SW480 (cell line): ENCODE data around the gene RNF141.
A peak's percentile ranks its signal among the peaks of the same experiment; 100 is the strongest.

ENCODE experiments used
- DNase-seq: peaks from one replicate; pipeline ENCODE4 v3.0.0-alpha.2; 2016; ENCODE audit warnings: low spot score

RNF141 gene

DNA sequence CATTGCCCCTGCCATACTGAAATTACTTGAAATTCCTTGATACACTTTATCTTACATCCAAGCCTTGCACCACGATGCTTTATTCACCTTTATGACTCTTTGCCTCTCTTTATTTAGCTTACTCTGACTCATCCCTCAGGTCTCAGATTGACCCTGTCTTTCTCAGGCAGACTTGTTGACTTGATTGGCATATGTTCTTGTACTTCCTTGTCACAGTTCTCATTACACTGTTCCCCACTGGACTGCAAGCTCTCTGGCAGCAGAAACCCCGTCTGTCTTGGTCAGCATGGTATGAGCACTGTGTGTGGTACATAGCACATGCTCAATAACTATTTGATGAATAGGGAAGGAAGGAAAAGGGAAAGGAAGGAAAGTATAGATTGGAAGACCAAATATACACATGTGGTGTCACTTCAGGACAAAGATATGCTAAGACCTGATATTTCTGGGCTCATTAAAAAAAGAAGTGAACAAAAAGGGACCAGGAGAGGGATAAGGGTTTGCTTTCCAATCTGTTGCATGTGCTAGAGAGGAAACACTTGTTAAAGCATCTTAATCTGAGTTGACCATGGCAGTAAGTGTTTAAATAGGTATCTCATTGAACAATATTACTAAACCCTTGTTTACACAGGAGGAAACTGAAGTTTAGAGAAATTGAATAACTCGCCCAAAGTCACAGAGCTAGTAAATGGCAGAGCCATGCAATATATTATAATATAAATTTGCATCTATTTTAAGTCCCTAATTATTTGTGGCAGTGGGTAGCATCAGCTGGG is 20.2 kb upstream of the RNF141 start:
- DNase-seq: no peak

DNA sequence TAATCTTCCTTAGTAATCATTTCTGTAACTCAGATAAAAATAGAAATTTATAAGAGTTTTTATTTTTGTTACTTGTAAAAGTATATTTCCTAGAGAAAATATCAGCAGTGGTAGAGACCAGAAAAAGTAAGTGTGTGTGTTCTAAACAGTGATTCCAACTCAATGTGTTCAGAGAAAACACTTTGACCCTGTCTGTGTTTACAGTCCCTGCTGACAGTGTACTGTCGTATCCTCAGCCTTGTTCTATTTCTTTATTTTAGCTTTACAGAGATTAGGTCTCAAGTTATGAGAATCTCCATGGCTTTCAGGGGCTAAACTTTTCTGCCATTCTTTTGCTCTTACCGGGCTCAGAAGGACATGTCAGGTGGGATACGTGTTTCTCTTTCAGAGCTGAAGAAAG is 17.3 kb upstream of the RNF141 start:
- DNase-seq: no peak

DNA sequence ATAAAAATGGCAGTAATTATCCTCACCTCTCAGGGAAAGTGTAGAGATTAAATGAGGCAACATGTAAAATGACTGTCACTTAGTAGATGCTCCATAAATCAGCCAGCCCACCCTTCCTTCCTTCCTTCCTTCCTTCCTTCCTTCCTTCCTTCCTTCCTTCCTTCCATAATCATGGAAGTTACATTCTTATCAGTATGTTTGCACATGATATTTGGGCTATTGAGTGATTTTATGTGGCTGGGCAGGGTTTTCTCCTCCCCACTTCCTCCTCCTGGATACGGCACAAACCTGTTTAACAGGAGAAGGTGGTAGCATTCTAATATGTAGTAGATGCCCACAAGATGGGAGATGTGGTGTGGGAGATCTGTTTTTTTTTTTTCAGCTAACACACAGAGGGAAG is 15.6 kb upstream of the RNF141 start:
- no peak for DNase-seq

DNA sequence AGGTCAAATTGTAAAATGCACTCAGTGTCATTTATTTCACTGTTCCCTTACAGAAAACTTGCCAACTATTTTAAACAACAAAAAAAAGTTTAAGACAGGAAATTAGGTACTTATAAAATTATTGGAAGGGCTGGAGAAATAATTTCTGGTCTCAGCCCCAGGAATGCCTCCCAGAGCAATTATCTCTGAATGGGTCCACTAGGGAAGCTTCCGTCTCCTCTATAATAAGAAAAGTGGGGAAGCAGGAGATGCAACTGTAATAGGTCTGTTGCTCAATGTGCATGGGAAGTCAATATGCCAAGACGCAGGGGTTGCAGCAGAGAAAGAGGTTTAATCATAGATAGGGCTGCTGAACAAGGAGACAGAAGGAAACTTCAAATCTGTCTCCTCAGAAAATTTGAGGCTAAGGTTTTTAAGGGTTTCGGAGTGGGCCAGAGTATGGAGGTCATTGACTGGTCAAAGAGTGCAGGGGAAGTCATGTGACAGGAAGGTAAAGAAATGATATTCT is 10.9 kb upstream of the RNF141 start:
- DNase-seq: no peak

DNA sequence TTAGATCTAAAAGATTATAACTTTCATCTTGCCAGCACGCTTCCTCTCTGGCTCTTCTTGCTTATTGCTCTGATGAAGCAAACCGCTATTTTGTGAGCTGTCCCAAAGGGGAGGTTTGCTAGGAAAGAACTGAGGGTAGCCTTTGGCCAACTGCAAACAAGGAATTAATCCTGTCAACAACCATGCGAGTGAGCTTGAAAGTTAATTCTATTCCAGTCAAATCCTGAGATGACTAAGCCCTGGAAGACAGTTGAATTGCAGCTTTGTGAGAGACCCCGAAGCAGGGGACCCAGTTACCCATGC is 10.3 kb upstream of the RNF141 start:
- no peak for DNase-seq

DNA sequence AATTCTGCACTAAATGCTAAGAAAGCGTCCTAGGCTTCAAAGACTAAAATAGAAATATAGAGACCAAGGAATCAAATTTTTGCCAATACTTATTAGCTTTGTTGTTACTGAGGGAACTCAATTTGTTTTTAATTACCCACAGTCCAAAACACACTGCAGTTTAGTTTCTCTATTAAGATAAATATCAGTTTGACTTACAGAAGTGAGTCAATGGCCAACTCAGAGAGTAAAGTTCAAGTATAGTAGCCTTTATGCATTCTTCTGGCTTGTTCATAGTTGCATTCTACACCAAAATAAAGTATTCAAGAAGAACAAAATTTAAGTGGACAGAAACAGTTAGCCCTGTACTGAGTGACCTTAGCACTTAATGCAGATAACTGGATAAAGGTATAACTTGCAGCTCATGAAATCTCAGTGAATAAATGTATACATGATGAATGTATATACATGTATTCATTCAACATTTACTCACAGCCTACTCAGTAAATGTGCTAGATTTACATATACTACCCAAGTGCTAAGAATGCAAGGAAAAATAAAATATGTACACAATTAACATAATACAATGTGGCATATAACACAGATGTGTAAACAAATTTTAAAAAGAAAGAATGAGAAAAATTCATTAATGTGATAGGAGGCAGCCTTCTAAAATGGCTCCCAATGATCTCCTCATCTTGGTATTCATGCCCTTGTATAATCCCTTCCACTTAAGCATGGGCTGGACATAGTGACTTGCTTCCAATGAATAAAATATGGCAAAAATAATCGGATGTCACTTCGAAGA is 9.7 kb upstream of the RNF141 start:
- DNase-seq: no peak

DNA sequence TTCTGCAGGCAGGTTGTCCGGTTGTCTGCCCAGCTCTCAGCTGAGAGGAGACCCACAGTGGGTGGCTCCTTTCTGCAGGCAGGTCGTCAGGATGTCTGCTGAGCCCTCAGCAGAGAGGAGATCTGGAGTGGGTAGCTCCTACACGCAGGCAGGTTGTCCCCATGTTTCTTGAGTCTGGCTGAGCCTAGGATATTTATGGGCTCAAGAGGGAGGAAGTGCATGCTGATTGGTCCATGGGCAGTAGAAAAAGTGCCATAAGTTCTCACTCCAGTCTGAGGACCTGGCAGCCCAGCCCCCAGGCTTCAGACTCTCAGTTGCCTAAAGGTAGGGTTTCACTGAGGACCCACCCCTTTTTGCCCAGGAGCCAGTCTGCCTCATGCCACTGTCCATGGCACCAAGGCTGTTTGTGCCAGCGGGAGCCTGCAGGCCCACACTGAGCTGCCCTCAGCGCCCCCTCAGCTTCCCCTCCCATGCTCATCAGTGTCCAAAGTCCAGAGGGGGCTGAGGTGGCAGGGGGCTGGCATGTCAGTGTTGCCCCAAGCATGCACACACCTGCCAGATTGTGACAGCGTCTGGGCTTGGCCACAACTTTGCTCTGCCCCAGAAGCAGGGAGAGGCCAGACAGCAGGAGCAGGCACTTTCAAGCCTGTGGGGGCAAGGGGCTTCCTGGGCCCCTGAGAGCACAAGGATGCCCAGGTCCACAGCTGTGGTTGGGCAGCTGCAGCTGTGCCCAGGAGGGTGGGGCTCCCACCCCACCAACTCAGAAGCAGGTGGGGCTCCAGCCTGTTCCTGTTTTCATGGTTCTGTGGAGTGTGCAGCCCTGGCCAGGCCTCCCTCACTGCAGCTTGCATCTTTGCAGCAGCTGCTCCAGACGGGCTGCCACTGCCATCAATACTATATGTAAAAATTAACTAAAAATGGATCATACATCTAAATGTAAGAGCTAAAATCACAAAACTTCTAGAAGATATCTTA is 3.8 kb upstream of the RNF141 start:
- DNase-seq: no peak

DNA sequence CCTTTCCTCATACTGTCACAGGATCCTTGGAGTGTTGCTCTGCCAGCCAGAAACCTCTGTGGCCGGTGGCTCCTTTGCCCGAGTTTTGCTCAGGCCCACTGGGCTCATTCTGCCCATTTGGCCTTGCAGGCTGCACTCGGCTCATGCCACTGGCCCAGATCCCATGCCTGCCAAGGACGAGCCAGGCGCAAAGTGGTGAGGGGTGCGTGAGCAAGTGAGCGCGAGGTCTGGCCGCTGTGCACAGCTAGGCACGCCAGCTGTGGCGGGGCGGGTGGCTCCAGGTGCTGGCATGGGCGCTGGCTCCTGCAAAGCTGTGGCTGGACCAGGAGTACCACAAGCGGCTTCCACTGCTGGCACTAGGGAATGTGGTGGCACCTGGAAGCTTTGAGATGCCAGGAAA is 2.8 kb upstream of the RNF141 start:
- DNase-seq: no peak

DNA sequence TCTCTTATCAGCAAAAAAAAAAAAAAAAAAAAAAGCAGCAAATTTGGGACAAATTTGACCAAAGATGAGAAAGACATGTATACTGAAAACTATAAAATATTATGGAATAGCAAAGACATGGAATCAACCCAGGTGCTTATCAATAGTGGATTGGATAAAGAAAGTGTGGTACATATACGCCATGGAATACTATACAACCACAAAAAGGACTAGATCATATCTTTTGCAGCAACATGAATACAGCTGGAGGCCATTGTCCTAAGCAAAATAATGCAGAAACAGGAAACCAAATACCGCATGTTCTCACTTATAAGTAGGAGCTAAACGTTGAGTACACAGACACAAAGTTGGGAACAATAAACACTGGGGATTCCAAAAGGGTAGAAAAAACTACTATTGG is 1.8 kb upstream of the RNF141 start:
- no peak for DNase-seq

DNA sequence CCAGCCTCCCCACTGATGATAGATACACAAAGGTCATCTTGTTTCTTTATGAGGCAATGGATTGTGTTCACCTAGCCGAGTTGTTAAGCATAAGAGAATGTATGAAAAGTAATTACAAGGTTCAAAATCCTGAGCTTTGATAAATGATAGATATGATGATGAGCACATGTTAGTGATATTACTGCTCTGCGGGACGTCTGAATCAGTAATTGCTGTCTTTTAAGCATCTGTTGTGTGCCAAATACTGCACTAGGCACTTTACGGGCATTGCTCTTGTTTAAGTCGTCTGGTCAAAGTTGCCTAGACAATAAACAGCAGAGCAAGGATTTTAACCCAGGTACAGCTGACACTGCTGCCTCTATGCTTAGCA is 559 bp upstream of the RNF141 start:
- DNase-seq: peak; percentile 16

DNA sequence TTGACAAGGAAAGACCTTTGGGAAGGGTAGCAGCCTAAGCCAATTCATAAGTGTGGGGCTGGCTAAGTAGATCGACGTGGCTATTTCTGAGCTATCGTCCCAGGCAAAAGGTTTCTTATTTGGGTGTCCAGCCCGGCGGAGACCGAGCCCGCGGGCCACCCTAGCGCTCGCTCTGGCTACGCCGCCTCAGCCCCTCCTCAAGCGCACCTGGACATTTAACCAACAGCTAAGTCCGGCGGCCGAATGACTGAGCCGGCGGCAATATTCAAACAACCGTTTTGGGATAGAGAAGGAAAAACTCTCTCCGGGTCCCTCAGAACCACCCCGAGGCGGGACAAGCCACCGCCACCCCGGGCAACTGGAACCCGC is 457 bp downstream of the RNF141 start:
- DNase-seq: peak; percentile 54

DNA sequence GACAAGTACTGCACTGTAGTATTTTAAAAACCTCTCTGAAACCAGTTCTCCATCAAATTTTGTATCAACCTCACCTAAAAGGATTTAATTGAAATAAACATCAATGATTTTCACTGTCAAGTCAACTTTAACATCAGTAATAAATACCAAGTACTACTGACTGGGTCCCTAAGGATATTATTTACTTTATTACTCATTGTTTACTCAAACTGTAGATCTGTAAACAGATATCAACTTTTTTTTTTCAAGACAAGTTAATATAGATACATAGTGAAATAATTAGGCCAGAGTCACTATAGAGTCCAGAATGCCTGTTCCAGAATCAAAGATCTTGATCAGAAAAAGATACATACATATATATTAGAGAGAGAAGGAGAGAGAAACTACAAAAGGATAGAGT is 1.6 kb downstream of the RNF141 start:
- peak; percentile 29 for DNase-seq

DNA sequence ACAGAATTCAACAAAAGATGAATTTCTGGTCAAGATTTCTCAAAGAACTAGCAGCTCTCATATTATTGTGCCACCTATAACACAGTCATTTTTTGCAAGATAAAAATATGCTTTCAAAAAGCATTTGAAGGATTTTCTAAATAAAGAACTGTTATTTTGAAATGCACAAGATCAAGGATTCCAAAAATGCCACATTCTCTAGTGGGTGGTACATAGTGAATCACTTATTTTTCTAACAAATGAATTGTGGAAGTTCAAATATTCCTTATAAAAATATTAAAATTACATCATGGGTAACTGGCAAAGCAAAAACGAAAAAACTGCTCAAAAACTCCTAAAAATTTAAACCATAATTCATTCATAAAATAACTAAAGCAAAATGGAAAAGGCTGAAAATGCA is 2.1 kb downstream of the RNF141 start:
- DNase-seq: no peak

DNA sequence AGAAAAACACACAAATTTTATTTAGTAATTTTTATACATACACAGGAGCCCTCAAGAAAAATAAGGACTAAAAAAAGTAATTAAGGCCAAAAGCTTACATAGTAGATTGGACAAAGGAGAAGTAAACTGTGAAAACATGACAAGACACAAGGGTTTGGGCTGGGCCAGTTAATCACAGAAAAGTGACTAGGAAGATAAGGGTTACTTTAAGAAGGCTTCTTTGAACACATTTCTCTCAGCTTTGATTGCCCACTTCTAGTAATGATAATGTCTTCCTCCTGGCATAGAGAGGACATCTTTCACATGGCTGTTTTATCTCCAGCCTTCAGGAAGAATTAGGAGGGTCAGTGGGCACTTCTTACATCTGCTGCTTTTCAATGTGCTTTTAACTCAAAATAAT is 3.4 kb downstream of the RNF141 start:
- no peak for DNase-seq

DNA sequence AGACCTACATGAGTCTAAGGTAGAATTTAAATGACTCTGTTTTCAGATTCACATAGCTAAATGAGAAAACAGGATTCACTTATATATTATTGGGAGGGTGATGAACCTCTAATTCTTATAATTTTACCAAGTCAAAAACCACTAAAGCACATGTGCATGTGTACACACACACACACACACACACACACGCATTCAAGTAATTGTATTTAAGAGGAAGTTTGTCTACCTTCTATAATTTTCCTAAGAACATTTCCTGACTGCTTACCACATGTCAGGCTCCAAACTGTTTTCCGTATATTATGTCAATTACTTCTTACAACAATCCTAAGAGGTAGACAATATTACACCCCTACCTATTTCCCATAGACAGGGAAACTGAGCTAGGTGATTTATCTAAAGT is 6.7 kb downstream of the RNF141 start:
- DNase-seq: no peak

DNA sequence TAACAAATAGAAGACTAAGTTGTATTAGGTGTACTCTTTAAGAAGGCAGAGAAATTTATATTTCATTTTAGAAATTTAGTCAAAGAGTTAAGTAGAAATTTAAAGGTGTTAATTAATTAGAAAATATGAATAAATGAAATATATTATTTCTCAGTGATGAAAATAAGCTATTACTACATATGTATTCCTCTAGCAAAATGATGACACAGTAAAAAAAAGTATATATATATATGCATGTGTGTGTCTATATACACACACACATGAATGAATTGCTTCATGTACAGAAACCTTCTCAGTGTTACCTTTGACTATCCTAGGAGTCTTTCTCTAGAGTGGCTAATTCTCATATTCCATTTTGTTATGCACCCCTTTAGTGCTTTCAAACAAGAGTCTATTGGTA is 7.7 kb downstream of the RNF141 start:
- no peak for DNase-seq

DNA sequence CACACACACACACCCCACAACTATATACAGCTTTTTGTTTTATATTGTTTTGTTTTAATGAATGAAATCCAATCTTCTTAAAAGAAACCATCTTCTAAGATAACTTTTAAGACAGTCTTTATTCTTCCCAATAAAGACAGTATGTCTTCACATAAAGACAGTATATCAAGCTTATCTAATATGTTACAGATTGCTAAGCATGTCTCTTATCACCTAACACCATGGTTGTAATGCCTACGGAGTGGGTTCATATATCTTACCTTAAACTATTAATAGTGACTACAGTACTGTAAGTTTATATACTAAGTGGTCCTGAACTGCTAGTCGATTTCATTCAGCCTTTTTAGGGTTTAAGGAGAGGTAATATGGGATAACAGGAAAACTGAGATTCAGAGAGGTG is 8.5 kb downstream of the RNF141 start:
- no peak for DNase-seq

DNA sequence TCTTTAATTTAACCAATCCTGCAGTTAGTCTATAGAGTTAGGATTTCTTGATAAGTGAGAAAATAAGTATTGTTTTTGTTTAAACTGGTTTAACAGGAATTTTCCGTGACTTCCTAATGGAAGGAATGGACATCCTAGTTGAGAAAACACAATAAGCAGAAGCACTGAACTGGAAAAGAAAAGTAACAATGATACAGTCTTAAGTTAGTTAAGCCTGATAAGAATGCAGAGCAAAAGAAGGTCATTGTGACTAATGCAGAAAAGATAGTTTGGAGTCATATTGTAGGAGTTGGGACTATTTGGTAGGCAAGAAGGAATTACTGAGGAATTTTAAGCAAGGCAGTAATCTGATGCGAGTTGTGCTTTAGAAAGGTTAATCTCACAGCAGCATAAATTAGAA is 11.7 kb downstream of the RNF141 start:
- DNase-seq: no peak

DNA sequence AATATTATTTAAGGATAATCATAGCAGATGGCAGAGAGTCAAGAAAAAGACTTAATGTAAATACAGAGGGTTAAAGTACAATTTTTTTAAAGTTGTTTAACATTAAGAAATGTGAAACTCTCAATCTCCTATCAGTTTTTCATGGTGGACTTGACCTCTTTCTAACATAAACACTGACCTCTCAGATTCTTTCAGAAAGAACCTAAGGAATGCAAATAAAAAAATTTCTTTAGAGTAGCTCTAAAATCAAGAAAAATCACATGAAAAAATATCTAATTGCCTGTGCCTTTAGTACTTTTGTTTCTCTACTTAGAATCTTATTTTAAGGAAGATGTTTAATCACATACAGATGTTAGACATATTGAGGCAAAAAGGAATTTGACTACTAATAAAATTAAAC is 12.9 kb downstream of the RNF141 start:
- DNase-seq: no peak

DNA sequence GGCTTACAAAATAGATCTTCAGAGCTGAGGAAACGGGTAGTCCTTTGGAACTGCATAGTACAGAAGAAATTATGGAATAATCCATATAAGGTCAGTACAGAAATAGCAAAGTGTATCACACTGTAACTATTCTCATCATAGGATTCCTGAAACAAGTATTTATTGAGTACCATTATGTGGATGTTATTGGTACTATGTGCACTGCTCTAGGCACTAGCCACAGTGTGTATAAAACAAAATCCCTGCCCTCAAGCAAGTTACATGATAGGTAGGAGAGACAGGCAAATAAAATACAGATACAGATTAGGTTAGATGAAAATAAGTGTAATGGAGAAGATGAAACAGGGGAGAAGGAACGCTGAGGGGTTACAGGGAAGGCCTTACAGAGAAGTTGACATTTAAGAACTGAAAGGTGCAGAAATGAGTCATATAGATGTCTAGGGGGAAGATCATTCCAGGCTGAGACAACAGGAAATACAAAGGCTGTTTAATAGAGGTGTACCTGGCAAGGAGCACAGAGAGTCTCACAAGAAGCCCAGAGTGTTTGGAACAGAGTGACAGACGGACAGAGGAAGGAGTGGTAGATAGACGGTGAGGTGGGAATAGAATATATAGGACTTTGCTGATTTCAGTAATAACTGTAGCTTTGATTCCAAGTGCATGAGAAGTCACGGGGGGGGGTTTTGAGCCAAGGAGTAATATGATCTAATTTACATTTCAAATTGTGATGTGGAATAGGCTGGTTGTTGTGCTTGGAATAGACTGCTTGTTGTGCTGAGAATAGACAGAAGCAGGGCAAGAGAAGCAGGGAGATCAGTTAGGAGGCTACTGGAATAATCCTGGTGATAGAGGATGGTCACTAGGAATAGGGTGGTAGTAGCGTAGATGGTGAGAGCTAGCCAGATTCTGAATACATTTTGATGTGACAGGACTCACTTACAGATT is 13.7 kb downstream of the RNF141 start:
- DNase-seq: peak; percentile 8

DNA sequence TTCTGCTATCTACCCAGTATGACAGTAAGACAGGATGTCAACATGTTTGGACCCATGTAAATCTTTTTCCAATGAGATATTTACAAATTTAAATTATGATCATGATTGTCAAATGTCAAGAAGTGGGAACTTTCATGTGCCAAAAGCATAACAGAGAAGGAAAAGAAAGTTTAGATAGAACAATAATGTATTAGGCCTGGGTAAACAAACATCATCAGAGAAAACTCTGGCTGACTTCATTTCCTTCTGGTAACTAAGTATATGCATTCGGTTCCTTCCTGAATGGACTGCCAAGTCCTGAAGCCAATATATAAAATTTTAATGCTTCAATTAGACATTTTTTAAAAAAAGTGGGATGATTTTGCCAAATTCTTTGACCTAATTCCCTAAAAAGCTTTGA is 16.5 kb downstream of the RNF141 start:
- no peak for DNase-seq

DNA sequence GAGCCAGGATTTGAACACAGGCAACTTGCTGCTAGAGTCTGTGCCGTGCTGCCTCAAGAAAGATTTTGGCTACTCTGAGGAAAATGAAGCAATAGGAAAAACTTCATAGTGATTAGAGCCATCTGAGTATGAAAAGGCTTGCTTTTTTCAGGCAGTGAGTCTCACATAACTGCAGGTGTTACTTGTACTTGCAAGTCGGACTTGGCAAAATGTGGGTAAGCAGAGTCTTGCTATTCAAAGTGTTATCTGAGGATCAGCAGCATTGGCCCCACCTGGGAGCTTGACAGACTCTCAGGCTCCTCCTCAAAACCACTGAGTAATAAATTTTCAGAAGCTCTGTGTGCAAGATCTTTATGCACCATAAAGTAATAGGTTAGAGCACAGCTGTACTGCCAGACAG is 18.1 kb downstream of the RNF141 start:
- no peak for DNase-seq
